Measurements from ENCODE around the gene IL25. TPM values are rescaled to one million over a fixed set of nuclear protein-coding genes. Genes with fewer than 3 reads are reported as not detected.

Gene IL25
- total and polyA plus RNA-seq, 2 of the 8 experiments (the other 6 are each of a cell fraction or from before 2014, with no cell fraction given): not detected

DNA sequence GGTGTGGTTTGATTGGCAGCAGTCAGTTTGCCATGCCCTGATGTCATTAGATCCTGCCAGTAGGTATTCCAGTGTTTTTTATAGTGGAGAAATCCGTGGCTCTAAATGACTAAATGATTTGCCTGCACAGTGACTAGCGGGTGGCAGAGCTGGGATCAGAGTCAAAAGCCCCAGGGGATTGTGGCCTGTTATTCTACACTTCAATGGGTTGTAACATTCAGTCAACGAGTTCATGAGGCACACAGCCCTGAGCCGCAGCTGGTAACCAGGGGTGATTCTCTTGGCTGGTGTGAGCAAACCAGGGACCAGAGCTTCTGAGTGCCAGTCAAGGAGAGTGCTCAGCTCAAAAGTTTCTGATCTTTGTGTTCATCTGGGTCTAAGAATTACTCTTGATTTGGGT lies 33.6 kb downstream of the IL25 start:
- H4K8ac ChIP-seq (ENCODE audit: extremely low read depth, insufficient read depth, low read length): no peak overlapping the region
- no peak overlapping the region for H3K56ac ChIP-seq (replicated peaks; ENCODE audit: insufficient read length, low read depth, low read length)
- no peak overlapping the region for H3K9ac ChIP-seq (replicated peaks in 1 of 4; ENCODE audit: extremely low read depth in 1 of 4, low read depth in 3 of 4, low read length in 3 of 4)
- no peaks in the 10 kb centered on the region for H3K79me2 ChIP-seq (ENCODE audit: control insufficient read depth in 1 of 2, insufficient read depth in 2 of 2, low read length in 2 of 2)
- H3K23ac ChIP-seq (ENCODE audit: insufficient read length): no peak overlapping the region
- no peak overlapping the region for H2AK5ac ChIP-seq (ENCODE audit: low read depth, low read length)
- H4K91ac ChIP-seq (replicated peaks; ENCODE audit: insufficient read length, low read length): no peak overlapping the region
- H2BK120ac ChIP-seq (replicated peaks; ENCODE audit: low read depth, low read length): no peak overlapping the region
- no peaks in the 10 kb centered on the region; a peak in 3 of 7 replicates for H3K27me3 ChIP-seq (replicated peaks in 1 of 4; ENCODE audit: control insufficient read depth in 3 of 4, extremely low read depth in 1 of 4, insufficient read depth in 3 of 4, low read length in 3 of 4)
- DNase-seq (ENCODE audit: low read depth in 1 of 2, low spot score in 2 of 2): no peak
- no peak overlapping the region for H2BK12ac ChIP-seq (ENCODE audit: low read depth, low read length)
- H3K14ac ChIP-seq (ENCODE audit: insufficient read length): no peak overlapping the region
- H4K20me1 ChIP-seq (replicated peaks in 1 of 2; ENCODE audit: control insufficient read depth in 1 of 2, insufficient read depth in 2 of 2, low read length in 2 of 2): peaks cover 0 to 2% of the 10 kb centered on the region in 2 experiments
- 80% methylated on average over 4 of the region's 4 CpGs; no CpG with 5 or more reads in 1 of the 2 experiments for WGBS, 2 experiments (ENCODE audit: extremely low coverage in 1 of 2, insufficient coverage in 1 of 2, insufficient read length in 1 of 2, insufficient replicate concordance in 2 of 2, low coverage in 1 of 2, low lambda C conversion rate in 2 of 2, missing lambda C conversion rate in 1 of 2)
- H3K4me1 ChIP-seq (replicated peaks in 1 of 4; ENCODE audit: control insufficient read depth in 3 of 4, insufficient read depth in 4 of 4, low read length in 3 of 4): no peaks in the 10 kb centered on the region; a peak in 1 of 7 replicates
- H3K4me3 ChIP-seq (ENCODE audit: extremely low read depth in 1 of 4, insufficient read depth in 2 of 4, low read depth in 3 of 4, low read length in 4 of 4): no peak overlapping the region
- H2BK5ac ChIP-seq (ENCODE audit: low read depth, low read length): no peak overlapping the region
- H2AFZ ChIP-seq (ENCODE audit: low read length): no peak overlapping the region
- ChIA-PET CTCF (ENCODE audit: partially characterized antibody) (interaction anchor here (1.0 to 2.2 kb wide), 2 partner anchors 26 to 33 kb away, joined by 3 to 5 read pairs; no protein-coding TSS in a partner anchor), POLR2A (ENCODE audit: partially characterized antibody) (interaction anchor here (0.9 kb wide), 1 partner anchor 29 kb away, joined by 3 read pairs; no protein-coding TSS in a partner anchor)
- no peak for FAIRE-seq
- H3K27ac ChIP-seq (ENCODE audit: low read depth, low read length): no peak overlapping the region
- no peak overlapping the region for H4K5ac ChIP-seq (ENCODE audit: insufficient read length, low read depth, low read length)
- no peaks in the 10 kb centered on the region for H3K79me1 ChIP-seq (ENCODE audit: low read depth, low read length)
- H3K9me3 ChIP-seq (ENCODE audit: insufficient read depth in 2 of 2, low read depth in 1 of 2, low read length in 1 of 2): no peaks in the 10 kb centered on the region
- H2BK15ac ChIP-seq (ENCODE audit: low read length): no peak overlapping the region
- no peaks in the 10 kb centered on the region for H3K36me3 ChIP-seq (ENCODE audit: control insufficient read depth in 2 of 4, insufficient read depth in 4 of 4, low read length in 3 of 4)
- H2BK20ac ChIP-seq (ENCODE audit: low read length): no peak overlapping the region
- H3K23me2 ChIP-seq (ENCODE audit: low read depth, low read length): no peaks in the 10 kb centered on the region
- H3K4me2 ChIP-seq (ENCODE audit: insufficient read depth in 1 of 2, low read depth in 2 of 2, low read length in 2 of 2): no peak overlapping the region
- H3K18ac ChIP-seq (ENCODE audit: extremely low read depth, low read length): no peak overlapping the region
- H3K4ac ChIP-seq (replicated peaks; ENCODE audit: insufficient read length, low read depth, low read length): no peak overlapping the region
- TF ChIP-seq ZNF274 (IDR thresholded peaks at IDR 0.05; ENCODE audit: borderline replicate concordance, extremely low read depth, low read length) (no peak), CBX5 (IDR thresholded peaks at IDR 0.05; ENCODE audit: low read depth, low read length) (no peak), BCL11A (IDR thresholded peaks at IDR 0.05; ENCODE audit: low read depth in 2 of 2, low read length in 2 of 2) (no peak), POLR2A (IDR thresholded peaks at IDR 0.05; ENCODE audit: control extremely low read depth in 1 of 2, low read depth in 2 of 2, low read length in 2 of 2) (no peak), SUZ12 (IDR thresholded peaks at IDR 0.05; ENCODE audit: low read length) (no peak), GTF2F1 (IDR thresholded peaks at IDR 0.05; ENCODE audit: borderline replicate concordance, low read depth, low read length) (no peak), CBX8 (IDR thresholded peaks at IDR 0.05; ENCODE audit: borderline replicate concordance, low read depth, low read length) (no peak), CREB1 (IDR thresholded peaks at IDR 0.05) (no peak), ASH2L (IDR thresholded peaks at IDR 0.05; ENCODE audit: low read length) (no peak), POLR2AphosphoS5 (IDR thresholded peaks at IDR 0.05; ENCODE audit: low read depth, low read length) (no peak), JUND (IDR thresholded peaks at IDR 0.05; ENCODE audit: low read length) (no peak), YY1 (IDR thresholded peaks at IDR 0.05; ENCODE audit: low read depth, low read length) (no peak), HDAC6 (IDR thresholded peaks at IDR 0.05; ENCODE audit: low read depth, low read length) (no peak), CEBPB (IDR thresholded peaks at IDR 0.05; ENCODE audit: low read depth, low read length) (no peak), SP4 (IDR thresholded peaks at IDR 0.05; ENCODE audit: low read length) (no peak), MAFK (IDR thresholded peaks at IDR 0.05; ENCODE audit: low read depth, low read length) (no peak)
- TF ChIP-seq, protein P1, sequence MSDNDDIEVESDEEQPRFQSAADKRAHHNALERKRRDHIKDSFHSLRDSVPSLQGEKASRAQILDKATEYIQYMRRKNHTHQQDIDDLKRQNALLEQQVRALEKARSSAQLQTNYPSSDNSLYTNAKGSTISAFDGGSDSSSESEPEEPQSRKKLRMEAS (IDR thresholded peaks at IDR 0.05): no peak

Data from H1 (cell line).